ENCODE data around the gene CRADD.

DNA sequence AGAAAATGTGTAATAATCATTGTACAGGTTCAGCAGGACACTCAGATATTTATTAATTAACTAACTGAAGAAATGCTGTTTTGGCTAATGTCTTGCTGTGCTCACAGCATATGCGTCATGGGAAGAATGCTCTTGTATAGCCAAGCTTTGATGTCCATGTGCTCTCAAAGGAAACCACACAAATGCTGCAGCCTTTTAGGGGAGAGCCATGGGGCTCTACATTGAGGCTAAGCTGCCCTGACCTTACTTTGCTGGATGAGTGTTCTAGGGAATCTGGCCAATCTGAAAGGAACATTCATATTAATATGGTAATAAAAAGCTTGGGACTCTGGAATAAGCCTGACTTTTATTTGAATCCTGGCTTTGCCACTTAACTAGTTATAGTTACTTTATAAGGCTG is 9.5 kb upstream of the CRADD start:
- TF ChIP-seq CTCF (IDR thresholded peaks at IDR 0.05) = no peak
- no peak for TF ChIP-seq EZH2 (IDR thresholded peaks at IDR 0.05)
